ENCODE results near the gene C6orf89. TPM values are rescaled to one million over a fixed set of nuclear protein-coding genes. Genes with fewer than 3 reads are reported as not detected.
A peak's percentile ranks its signal among the peaks of the same experiment; 100 is the strongest.

The C6orf89 gene
- total RNA-seq, 1 experiment from 2014 or later, result 32.9 TPM

GRCh38 chr6:36968266-36968977 is 82.7 kb downstream of the C6orf89 start:
- POLR2A ChIA-PET, result no interaction called here
- peaks cover under 1 to 8% of the 10 kb centered on the region in 2 experiments; a peak in 3 of 4 replicates for H3K4me1 ChIP-seq (ENCODE audit: control insufficient read depth in 1 of 2, insufficient read depth in 2 of 2, low read length in 2 of 2)
- RAD21 ChIA-PET (ENCODE audit: low non-redundant PET in 1 of 2, low total read pairs in 2 of 2, uncharacterized antibody in 2 of 2, unreplicated experiment in 2 of 2), result no interaction called here
- H3K4me2 ChIP-seq (ENCODE audit: low read length), result no peak overlapping the region
- DNase-seq (ENCODE audit: low read depth, low spot score) (no peak), ATAC-seq (no peak)
- intact Hi-C loops (cut with micrococcal nuclease), result no loop called here
- H3K36me3 ChIP-seq (ENCODE audit: control insufficient read depth in 1 of 2, insufficient read depth in 2 of 2, low read length in 2 of 2), result peaks cover 42 to 55% of the 10 kb centered on the region in 2 experiments
- no peak for TF ChIP-seq EGR1 (IDR thresholded peaks at IDR 0.05; ENCODE audit: low read depth)
- no peak for TF ChIP-seq SIN3A (IDR thresholded peaks at IDR 0.05; ENCODE audit: low read depth)
- TF ChIP-seq EZH2 (IDR thresholded peaks at IDR 0.05), result no peak
- no peak for TF ChIP-seq POLR2A (IDR thresholded peaks at IDR 0.05; ENCODE audit: borderline replicate concordance, extremely low read depth, insufficient read depth, insufficient read length)
- TF ChIP-seq CTCF (IDR thresholded peaks at IDR 0.05 in 2 of 3, conservative IDR thresholded peaks at IDR 0.05 in 1 of 3; ENCODE audit: borderline replicate concordance in 1 of 3, insufficient read depth in 1 of 3, low read depth in 2 of 3, low read length in 2 of 3), result no peak
- TF ChIP-seq SRF (IDR thresholded peaks at IDR 0.05; ENCODE audit: low read depth), result no peak
- no peak for TF ChIP-seq ZNF274 (IDR thresholded peaks at IDR 0.05; ENCODE audit: low read depth, low read length)
- no peak for TF ChIP-seq JUND (IDR thresholded peaks at IDR 0.05)
- TF ChIP-seq CBX3 (IDR thresholded peaks at IDR 0.05; ENCODE audit: low read depth), result no peak
- no peak for TF ChIP-seq ATF3 (IDR thresholded peaks at IDR 0.05)
- TF ChIP-seq SP1 (IDR thresholded peaks at IDR 0.05; ENCODE audit: low read depth), result no peak
- no peak for TF ChIP-seq POLR2AphosphoS5 (IDR thresholded peaks at IDR 0.05; ENCODE audit: low read depth, low read length)
- H3K9ac ChIP-seq (ENCODE audit: low read length), result no peak overlapping the region
- CTCF ChIA-PET, result no interaction called here
- no peak overlapping the region for H2AFZ ChIP-seq (ENCODE audit: low read depth, low read length, poor library complexity, severe bottlenecking)
- no peaks in the 10 kb centered on the region for H4K20me1 ChIP-seq (ENCODE audit: insufficient read depth)
- H3K27me3 ChIP-seq (ENCODE audit: insufficient read depth, low read length), result no peaks in the 10 kb centered on the region
- H3K79me2 ChIP-seq (ENCODE audit: insufficient read depth, low read length), result no peaks in the 10 kb centered on the region; the same call in 1 of the 2 replicates
- no peaks in the 10 kb centered on the region for H3K9me3 ChIP-seq (ENCODE audit: control insufficient read depth in 1 of 2, insufficient read depth in 1 of 2, low read depth in 1 of 2, low read length in 2 of 2)
- H3K9me2 ChIP-seq (ENCODE audit: insufficient read depth), result no peaks in the 10 kb centered on the region
- BruUV-seq (replicated peaks), result TSS peak; percentile 73
- H3K27ac ChIP-seq (ENCODE audit: low read depth, low read length), result no peak overlapping the region
- no peak overlapping the region for H3K4me3 ChIP-seq (replicated peaks in 1 of 2; ENCODE audit: low read depth in 1 of 2, low read length in 2 of 2)

All from HCT116 (cell line).